WERI-Rb-1 (cell line): ENCODE measurements around the gene PPP2R5D.

Experiments used
- DNase-seq: peaks from one replicate; pipeline ENCODE4 v3.0.0-alpha.2; 2020
- H3K27ac ChIP-seq: fragments of 250-450 bp; sonication (Bioruptor Pico); 2 replicates; pipeline ENCODE4 v1.5.1; 2020; ENCODE audit warnings: mild to moderate bottlenecking, moderate library complexity
- H3K27me3 ChIP-seq: fragments of 250-450 bp; sonication (Bioruptor Pico); 2 replicates; pipeline ENCODE4 v1.5.1; 2021; ENCODE audit warnings: mild to moderate bottlenecking, low read depth, moderate library complexity; ENCODE audit not compliant: insufficient read depth, severe bottlenecking
- H3K36me3 ChIP-seq: fragments of 250-450 bp; sonication (Bioruptor Pico); 2 replicates; pipeline ENCODE4 v1.5.1; 2020; ENCODE audit warnings: mild to moderate bottlenecking, moderate library complexity
- H3K4me3 ChIP-seq: 2 replicates; pipeline ENCODE4 v1.5.1; 2011; ENCODE audit warnings: low read depth, mild to moderate bottlenecking, control low read depth, low read length
- H3K9me3 ChIP-seq: fragments of 250-450 bp; sonication (Bioruptor Pico); 2 replicates; pipeline ENCODE4 v1.5.1; 2021; ENCODE audit warnings: mild to moderate bottlenecking, moderate library complexity; ENCODE audit not compliant: severe bottlenecking
- TF ChIP-seq, protein P1 (sequence below): IDR thresholded peaks from 2 replicates; pipeline ENCODE4 v1.5.1; 2011; ENCODE audit warnings: low read depth, mild to moderate bottlenecking, control low read depth, inconsistent platforms, low read length

Gene PPP2R5D

DNA sequence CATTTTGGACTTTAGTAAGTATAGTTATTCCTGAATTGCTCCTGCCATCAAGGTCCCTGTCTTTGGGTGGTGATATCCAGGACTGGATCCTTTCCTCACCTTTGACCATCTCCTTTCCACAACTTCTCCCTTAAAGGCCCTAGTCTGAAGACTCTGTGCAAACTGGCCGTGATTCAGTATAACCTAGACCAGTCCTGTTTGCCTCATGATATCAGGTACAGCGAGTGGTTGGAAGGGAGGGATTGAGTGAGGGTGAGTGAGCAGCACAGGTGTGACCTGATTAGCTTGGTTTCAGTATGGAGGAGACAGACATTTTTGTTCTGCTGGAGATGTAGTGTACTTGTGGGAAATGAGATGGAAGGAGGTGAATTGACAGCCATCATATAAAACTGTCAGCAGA lies 34.8 kb downstream of the PPP2R5D start:
- Histone ChIP-seq H3K27me3 (no peaks in the 10 kb centered on the region), H3K4me3 (no peak overlapping the region), H3K36me3 (peaks cover 68% of the 10 kb centered on the region), H3K27ac (no peak overlapping the region), H3K9me3 (no peaks in the 10 kb centered on the region)
- TF ChIP-seq, protein P1, sequence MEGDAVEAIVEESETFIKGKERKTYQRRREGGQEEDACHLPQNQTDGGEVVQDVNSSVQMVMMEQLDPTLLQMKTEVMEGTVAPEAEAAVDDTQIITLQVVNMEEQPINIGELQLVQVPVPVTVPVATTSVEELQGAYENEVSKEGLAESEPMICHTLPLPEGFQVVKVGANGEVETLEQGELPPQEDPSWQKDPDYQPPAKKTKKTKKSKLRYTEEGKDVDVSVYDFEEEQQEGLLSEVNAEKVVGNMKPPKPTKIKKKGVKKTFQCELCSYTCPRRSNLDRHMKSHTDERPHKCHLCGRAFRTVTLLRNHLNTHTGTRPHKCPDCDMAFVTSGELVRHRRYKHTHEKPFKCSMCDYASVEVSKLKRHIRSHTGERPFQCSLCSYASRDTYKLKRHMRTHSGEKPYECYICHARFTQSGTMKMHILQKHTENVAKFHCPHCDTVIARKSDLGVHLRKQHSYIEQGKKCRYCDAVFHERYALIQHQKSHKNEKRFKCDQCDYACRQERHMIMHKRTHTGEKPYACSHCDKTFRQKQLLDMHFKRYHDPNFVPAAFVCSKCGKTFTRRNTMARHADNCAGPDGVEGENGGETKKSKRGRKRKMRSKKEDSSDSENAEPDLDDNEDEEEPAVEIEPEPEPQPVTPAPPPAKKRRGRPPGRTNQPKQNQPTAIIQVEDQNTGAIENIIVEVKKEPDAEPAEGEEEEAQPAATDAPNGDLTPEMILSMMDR, result no peak
- no peak for DNase-seq

DNA sequence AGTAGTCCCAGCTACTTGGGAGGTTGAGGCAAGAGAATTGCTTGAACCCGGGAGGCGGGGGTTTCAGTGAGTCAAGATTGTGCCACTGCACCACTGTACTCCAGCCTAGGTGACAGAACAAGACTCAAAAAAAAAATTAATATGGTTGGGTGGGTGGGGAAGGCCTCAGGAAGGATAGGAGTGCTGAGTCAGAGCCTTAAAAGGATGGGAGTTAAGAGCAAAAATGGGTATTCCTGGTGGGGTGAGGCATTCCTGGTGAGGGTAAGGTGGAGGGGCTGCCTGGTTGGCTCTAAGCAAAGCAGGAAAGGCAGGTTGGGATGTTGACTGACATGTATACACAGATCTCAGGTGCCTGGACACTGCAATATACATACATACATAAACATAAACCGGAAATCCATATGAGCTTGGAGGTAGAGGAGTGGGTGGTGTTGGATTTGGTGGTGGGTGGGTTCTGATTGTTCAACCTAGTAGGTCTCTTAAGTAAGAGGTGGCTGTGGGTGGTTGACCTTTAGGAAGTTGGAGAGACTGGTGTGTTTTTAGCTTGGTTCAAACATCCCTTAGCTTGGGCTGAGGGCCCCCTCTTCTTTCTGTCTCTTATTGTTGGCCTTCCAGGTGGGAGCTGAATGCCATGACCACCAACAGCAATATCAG lies 35.8 kb downstream of the PPP2R5D start:
- H3K9me3 ChIP-seq, result no peaks in the 10 kb centered on the region
- peak overlapping the region; percentile 95 for H3K27ac ChIP-seq
- H3K27me3 ChIP-seq, result no peaks in the 10 kb centered on the region
- TF ChIP-seq, protein P1, result no peak
- DNase-seq, result no peak
- no peak overlapping the region for H3K4me3 ChIP-seq
- peaks cover 78% of the 10 kb centered on the region for H3K36me3 ChIP-seq

DNA sequence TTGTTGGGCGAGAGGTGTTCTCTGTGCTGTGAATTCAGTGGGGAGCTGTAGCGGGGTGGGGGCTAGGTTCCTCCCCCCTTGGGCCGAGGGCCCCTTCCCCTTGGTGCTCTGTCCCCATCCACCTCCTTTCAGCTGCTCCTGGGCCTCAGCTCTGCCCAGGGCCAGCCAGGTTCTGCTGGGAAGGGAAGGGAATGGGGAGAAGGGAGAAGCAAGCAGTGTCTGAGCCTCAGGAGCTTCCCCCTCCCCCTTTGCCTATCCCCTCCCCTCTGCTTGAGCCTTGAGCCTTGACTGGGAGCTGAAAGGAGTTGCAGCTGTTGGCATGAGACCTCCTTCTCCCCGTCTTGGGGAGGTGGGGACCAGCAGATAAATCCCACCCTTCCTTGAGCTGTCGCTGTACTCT lies 36.5 kb downstream of the PPP2R5D start:
- H3K9me3 ChIP-seq, result no peaks in the 10 kb centered on the region
- peak; percentile 88 for DNase-seq
- H3K27ac ChIP-seq, result peak overlapping the region; percentile 95
- TF ChIP-seq, protein P1, result no peak
- no peaks in the 10 kb centered on the region for H3K27me3 ChIP-seq
- H3K4me3 ChIP-seq, result peak overlapping the region; percentile 70
- H3K36me3 ChIP-seq, result peaks cover 85% of the 10 kb centered on the region

DNA sequence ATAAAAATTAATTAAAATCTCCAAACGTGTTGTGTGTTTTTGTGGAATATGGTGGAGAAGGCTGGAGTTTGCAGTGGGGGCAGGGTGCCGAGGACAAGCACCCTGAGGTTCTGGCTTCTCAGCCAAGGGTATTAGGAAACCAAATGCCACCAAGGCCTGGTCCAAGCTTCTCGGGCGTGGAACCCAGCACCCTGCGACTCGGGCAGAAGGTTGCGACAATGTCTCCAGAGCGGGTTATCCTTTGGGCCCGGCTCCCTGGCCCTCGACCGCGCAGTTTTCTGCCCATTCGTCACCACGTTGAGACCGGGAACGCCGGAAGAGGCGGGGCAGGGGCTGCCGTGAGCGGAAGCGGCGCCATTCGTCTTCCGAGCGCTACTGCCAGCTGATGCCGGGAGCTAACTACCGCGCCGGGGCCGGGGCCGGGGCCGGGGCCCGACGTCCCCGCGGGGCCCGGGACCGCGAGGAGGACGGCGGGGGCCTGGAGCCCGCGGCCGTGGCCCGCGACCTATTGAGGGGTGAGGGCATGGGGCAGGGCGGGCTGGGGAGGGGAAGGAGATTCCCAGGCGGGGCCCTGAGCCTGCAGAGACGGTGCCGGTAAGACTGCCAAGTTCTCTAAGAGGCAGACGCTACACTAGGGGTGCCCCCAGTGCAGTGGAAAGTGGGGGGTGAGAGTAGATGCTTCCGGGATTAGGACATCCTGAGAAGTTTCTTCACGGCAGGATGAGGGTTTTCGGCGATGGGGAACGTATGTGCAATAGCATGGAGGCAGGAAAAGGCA lies 37.1 kb downstream of the PPP2R5D start, which contains the start of gene RRP36:
TSS of gene RRP36 (plus strand) at position 354 of the 778 bp plus-strand sequence. CDS start at position 386, 32 bp downstream.
- Histone ChIP-seq H3K27ac (peak within 1 kb of the TSS; percentile 95), H3K27me3 (no peaks in the 10 kb centered on the region), H3K36me3 (peaks cover 85% of the 10 kb centered on the region), H3K9me3 (no peaks in the 10 kb centered on the region), H3K4me3 (peak within 1 kb of the TSS; percentile 70)
- DNase-seq, result peak; percentile 93
- TF ChIP-seq, protein P1, result no peak

DNA sequence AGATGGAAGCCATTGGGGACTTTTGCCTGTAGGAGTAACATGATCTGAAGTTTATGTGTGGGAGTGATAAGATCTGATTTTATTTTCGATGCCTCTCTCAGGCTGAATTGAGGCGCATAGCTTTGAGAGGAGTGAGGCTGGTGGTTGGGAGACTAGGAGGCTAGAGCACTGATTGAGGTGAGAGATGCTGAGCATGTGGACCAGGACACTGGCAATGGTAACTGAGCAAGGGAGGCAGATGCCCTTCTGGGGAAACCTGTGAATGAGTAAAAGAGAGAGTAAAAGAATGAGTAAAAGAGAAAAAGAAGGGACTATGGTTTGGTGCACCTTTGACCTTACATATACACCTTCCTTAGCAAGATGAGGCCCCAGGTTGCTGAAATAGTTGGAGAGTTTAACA lies 40.1 kb downstream of the PPP2R5D start:
- Histone ChIP-seq H3K27me3 (no peaks in the 10 kb centered on the region), H3K27ac (no peak overlapping the region), H3K4me3 (no peak overlapping the region), H3K36me3 (peaks cover 85% of the 10 kb centered on the region), H3K9me3 (no peaks in the 10 kb centered on the region)
- DNase-seq, result no peak
- TF ChIP-seq, protein P1, result no peak
